ENCODE results near the gene CPO. TPM values are rescaled to one million over a fixed set of nuclear protein-coding genes. Genes with fewer than 3 reads are reported as not detected.

Gene CPO
- total RNA-seq, 1 experiment from 2014 or later: 0.32 TPM

DNA sequence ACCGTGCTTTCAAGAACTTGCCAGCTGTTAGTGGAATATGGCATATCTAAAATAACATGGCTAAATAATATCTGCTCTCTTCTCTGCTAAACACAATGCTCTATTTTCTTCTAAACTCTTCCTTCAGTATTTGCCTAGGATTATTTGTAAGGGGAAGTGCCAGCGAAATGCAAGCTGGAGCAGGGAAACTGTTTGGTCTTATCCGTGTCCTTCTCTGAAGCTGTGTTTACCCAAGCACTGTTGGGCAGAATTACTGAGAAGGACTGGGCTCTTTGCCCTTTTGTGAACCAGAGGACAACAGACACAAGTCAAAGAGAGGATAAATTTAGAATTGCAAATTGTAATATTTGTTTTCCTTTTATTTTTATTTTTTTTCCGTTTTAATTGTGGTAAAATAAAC, 23.6 kb downstream of the CPO start:
- no peaks in the 10 kb centered on the region for H3K27me3 ChIP-seq (ENCODE audit: insufficient read depth, low read length)
- H3K9me3 ChIP-seq (ENCODE audit: control insufficient read depth in 1 of 2, insufficient read depth in 1 of 2, low read depth in 1 of 2, low read length in 2 of 2): no peaks in the 10 kb centered on the region
- intact Hi-C loops (cut with micrococcal nuclease): no loop called here
- no peak overlapping the region for H3K27ac ChIP-seq (ENCODE audit: low read depth, low read length)
- no peak overlapping the region for H3K9ac ChIP-seq (ENCODE audit: low read length)
- TF ChIP-seq RAD21 (IDR thresholded peaks at IDR 0.05; ENCODE audit: low read depth): no peak
- no peak for TF ChIP-seq SP1 (IDR thresholded peaks at IDR 0.05; ENCODE audit: low read depth)
- TF ChIP-seq SRF (IDR thresholded peaks at IDR 0.05; ENCODE audit: low read depth): no peak
- no peak for TF ChIP-seq TCF7L2 (IDR thresholded peaks at IDR 0.05; ENCODE audit: borderline replicate concordance, extremely low read depth, insufficient read depth, insufficient read length)
- TF ChIP-seq, protein P1, sequence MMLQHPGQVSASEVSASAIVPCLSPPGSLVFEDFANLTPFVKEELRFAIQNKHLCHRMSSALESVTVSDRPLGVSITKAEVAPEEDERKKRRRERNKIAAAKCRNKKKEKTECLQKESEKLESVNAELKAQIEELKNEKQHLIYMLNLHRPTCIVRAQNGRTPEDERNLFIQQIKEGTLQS (IDR thresholded peaks at IDR 0.05): no peak
- TF ChIP-seq CBX3 (IDR thresholded peaks at IDR 0.05; ENCODE audit: low read depth): no peak
- TF ChIP-seq CEBPB (IDR thresholded peaks at IDR 0.05; ENCODE audit: low read depth): no peak
- H3K79me2 ChIP-seq (ENCODE audit: insufficient read depth, low read length): no peaks in the 10 kb centered on the region
- BruUV-seq (replicated peaks): no TSS peak
- ChIA-PET RAD21 (ENCODE audit: low non-redundant PET in 1 of 2, low total read pairs in 2 of 2, uncharacterized antibody in 2 of 2, unreplicated experiment in 2 of 2) (no interaction called here), CTCF (no interaction called here), POLR2A (no interaction called here)
- H3K36me3 ChIP-seq (ENCODE audit: control insufficient read depth in 1 of 2, insufficient read depth in 2 of 2, low read length in 2 of 2): no peaks in the 10 kb centered on the region
- H3K4me3 ChIP-seq (replicated peaks in 1 of 2; ENCODE audit: low read depth in 1 of 2, low read length in 2 of 2): no peak overlapping the region
- no peak overlapping the region for H3K4me2 ChIP-seq (ENCODE audit: low read length)
- DNase-seq (ENCODE audit: low read depth, low spot score) (no peak), ATAC-seq (no peak)
- no peak overlapping the region for H2AFZ ChIP-seq (ENCODE audit: low read depth, low read length, poor library complexity, severe bottlenecking)
- no peaks in the 10 kb centered on the region for H3K9me2 ChIP-seq (ENCODE audit: insufficient read depth)
- H4K20me1 ChIP-seq (ENCODE audit: insufficient read depth): no peaks in the 10 kb centered on the region
- H3K4me1 ChIP-seq (ENCODE audit: control insufficient read depth in 1 of 2, insufficient read depth in 2 of 2, low read length in 2 of 2): no peaks in the 10 kb centered on the region

DNA sequence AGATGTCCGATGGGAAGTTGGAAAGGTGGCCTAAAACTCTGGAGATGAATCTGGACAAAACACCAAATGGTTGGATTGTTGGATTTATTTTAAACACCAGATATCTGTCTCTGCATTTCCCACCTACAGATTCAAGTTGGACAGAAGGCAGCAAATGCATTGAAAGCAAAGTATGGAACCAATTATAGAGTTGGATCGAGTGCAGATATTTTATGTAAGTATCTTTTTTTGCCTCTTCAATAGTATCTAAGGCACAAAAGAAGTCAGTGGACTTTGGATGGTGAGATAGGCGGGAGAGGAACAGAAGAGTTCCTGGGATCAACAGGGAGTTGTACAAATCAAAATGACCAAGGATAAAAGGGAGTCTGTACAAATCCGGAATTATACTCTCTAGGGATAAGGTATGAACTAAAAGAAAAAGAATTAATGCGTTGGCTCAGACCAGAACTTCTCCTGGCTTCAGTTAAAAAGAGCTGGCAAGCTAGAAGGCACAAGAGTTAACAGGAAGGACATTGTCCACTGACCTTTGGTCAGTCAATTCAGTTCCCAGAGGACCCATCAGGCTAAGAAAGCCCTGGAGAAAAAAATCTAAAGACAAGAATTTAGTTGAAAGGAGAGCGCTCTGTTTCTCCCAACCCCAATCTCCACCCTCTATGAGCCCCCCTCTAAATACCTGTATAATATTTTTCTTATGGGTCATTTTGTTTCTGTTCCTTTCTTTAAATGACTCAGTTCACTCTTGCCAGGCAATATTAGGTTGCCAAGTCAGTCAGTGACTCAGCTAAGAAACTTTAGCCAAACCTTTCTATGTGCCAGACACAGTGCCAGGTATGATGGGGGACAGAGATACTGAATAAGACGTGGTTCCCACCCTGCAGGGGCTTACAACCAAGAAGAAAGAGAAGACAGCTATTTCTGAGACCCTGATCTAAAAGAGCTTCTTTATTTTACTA, 29.1 kb downstream of the CPO start:
- Histone ChIP-seq H3K9me3 (ENCODE audit: control insufficient read depth in 1 of 2, insufficient read depth in 1 of 2, low read depth in 1 of 2, low read length in 2 of 2) (no peaks in the 10 kb centered on the region), H3K9ac (ENCODE audit: low read length) (no peak overlapping the region), H3K9me2 (ENCODE audit: insufficient read depth) (no peaks in the 10 kb centered on the region), H3K27ac (ENCODE audit: low read depth, low read length) (no peak overlapping the region), H3K4me1 (ENCODE audit: control insufficient read depth in 1 of 2, insufficient read depth in 2 of 2, low read length in 2 of 2) (peaks cover 0 to 9% of the 10 kb centered on the region in 2 experiments; a peak in 1 of 4 replicates), H2AFZ (ENCODE audit: low read depth, low read length, poor library complexity, severe bottlenecking) (no peak overlapping the region), H3K4me3 (replicated peaks in 1 of 2; ENCODE audit: low read depth in 1 of 2, low read length in 2 of 2) (no peak overlapping the region), H3K79me2 (ENCODE audit: insufficient read depth, low read length) (no peaks in the 10 kb centered on the region), H3K4me2 (ENCODE audit: low read length) (no peak overlapping the region), H3K36me3 (ENCODE audit: control insufficient read depth in 1 of 2, insufficient read depth in 2 of 2, low read length in 2 of 2) (no peaks in the 10 kb centered on the region), H4K20me1 (ENCODE audit: insufficient read depth) (no peaks in the 10 kb centered on the region), H3K27me3 (ENCODE audit: insufficient read depth, low read length) (no peaks in the 10 kb centered on the region)
- no TSS peak for BruUV-seq (replicated peaks)
- TF ChIP-seq FOSL1 (IDR thresholded peaks at IDR 0.05; ENCODE audit: low read depth) (peak; percentile 25), SRF (IDR thresholded peaks at IDR 0.05; ENCODE audit: low read depth) (no peak), JUND (IDR thresholded peaks at IDR 0.05) (peak; percentile 24; the same call in 1 of the 2 replicates)
- no peak for DNase-seq (ENCODE audit: low read depth, low spot score)
- POLR2A ChIA-PET: no interaction called here
- intact Hi-C loops (cut with micrococcal nuclease): no loop called here
- CTCF ChIA-PET: no interaction called here
- no peak for ATAC-seq
- RAD21 ChIA-PET (ENCODE audit: low non-redundant PET in 1 of 2, low total read pairs in 2 of 2, uncharacterized antibody in 2 of 2, unreplicated experiment in 2 of 2): no interaction called here

Measured in HCT116 (cell line).